Activated CD4-positive, alpha-beta T cell treated with anti-CD3 and anti-CD28 coated beads, Interleukin-2, amount 50 U/mL, for 16 hours (primary cell): ENCODE measurements around the gene ASCC3.
A peak's percentile ranks its signal among the peaks of the same experiment; 100 is the strongest.

Experiments
- DNase-seq: peaks from one replicate; pipeline ENCODE4 v3.0.0-alpha.2; 2020

The ASCC3 gene

GRCh38 chr6:100721256-100721655 lies 159.9 kb downstream of the ASCC3 start:
- DNase-seq: no peak

- DNase-seq: peak; percentile 2
Observed at GRCh38 chr6:100719883-100720682, 161.0 kb downstream of the ASCC3 start.

DNA sequence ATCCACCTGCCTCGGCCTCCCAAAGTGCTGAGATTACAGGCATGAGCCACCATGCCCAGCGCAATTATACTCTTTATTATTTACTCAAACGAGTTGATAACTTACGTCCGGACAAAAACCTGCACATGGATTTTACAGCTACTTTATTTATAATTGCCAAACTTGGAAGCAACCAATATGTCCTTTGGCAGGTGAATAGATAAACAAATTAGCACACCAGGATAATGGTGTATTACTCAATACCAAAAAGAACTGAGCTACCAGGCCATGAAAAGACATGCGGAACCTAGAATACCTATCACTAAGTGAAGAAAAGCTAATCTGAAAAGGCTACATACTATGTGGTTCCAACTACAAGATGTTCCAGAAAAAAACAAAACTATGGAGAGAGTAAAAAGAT lies 168.1 kb downstream of the ASCC3 start:
- DNase-seq: no peak

- no peak for DNase-seq
Observed at GRCh38 chr6:100706491-100706890, 174.6 kb downstream of the ASCC3 start.

GRCh38 chr6:100704961-100705360 lies 176.2 kb downstream of the ASCC3 start:
- no peak for DNase-seq

DNA sequence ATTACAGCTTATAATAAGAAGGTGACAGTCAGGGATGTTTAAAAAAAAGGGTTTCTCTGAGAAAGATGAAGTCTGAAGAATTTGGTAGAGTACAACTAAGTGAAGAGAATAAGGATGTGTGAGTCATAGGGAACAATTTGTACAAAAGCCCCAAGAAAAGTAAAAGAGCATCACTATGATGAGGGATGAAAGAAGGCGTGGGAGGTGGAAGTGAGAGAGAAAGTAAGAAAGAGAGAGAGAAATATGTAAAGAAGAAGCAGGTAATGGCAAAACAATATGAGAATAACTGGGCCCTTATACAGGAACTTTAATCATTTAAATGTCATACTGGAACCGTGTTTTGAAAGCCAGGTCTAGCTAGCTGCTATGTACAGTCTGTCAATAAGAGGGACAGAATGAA lies 179.4 kb downstream of the ASCC3 start:
- no peak for DNase-seq

- DNase-seq: no peak
Observed at GRCh38 chr6:100700009-100700408, 181.1 kb downstream of the ASCC3 start.

- DNase-seq: no peak
Observed at GRCh38 chr6:100695445-100695844, 185.7 kb downstream of the ASCC3 start.

GRCh38 chr6:100693249-100693927 lies 187.7 kb downstream of the ASCC3 start:
- no peak for DNase-seq

- DNase-seq: no peak
Observed at GRCh38 chr6:100691972-100692371, 189.2 kb downstream of the ASCC3 start.

GRCh38 chr6:100686216-100686615 lies 194.9 kb downstream of the ASCC3 start:
- DNase-seq: no peak

DNA sequence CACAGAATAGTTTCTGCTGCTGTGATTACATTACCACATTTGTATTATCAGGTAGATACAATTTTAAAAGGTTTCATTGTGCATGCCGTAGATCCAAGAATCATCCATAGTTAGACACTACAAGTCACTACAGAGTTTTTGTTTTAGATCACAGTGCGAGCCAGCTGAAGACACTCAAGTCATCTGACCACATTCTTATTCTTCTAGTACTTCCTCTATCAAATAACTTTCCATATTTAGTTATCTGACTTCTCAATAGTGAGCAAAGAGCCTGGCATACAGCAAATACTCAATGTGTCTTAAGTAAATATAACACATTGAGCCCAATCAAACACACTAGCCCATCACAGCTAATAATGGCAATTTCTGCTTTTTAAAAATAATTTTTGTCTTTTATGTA lies 195.4 kb downstream of the ASCC3 start:
- DNase-seq: no peak

DNA sequence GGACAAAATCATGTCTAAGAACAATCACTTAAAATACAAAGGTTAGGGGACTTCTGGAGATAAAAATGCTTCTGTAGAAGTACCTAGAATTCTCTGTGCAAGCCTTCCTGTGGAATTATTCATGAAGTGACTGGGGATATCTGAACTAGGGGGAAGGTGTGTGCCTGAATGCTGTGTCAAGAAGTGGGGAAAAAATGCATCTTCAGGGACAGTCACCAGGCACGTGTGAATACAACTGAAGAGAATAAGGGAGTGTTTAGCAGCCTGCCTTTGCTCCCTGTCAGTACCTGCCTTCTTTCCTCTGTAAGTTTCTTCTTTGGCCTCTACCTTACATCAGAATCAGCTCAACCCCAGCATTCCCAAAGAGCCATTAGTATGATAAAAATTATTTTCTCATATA lies 201.0 kb downstream of the ASCC3 start:
- no peak for DNase-seq

- no peak for DNase-seq
Observed at GRCh38 chr6:100678027-100678426, 203.1 kb downstream of the ASCC3 start.

GRCh38 chr6:100677240-100677639 lies 203.9 kb downstream of the ASCC3 start:
- DNase-seq: no peak

- DNase-seq: no peak
Observed at GRCh38 chr6:100673641-100674040, 207.5 kb downstream of the ASCC3 start.

DNA sequence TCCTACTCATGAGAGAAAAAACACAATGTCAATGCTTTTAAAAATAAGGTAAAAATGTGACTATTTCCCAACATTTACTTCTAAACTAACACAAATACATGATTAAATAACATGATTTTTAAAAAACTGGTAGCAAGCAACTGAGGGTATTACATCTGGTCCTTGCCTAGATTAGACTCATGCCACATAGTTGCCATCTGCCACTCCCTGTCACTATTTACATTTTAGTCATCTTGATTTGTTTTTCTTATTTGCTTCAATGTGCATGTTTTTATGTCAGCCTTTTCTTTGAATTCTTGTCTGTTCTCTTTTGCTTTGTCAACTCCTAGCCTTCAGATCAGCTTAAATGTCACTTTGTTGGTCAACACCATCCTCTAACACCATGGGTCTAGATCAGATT lies 209.4 kb downstream of the ASCC3 start:
- no peak for DNase-seq

- DNase-seq: no peak
Observed at GRCh38 chr6:100670056-100670455, 211.1 kb downstream of the ASCC3 start.

DNA sequence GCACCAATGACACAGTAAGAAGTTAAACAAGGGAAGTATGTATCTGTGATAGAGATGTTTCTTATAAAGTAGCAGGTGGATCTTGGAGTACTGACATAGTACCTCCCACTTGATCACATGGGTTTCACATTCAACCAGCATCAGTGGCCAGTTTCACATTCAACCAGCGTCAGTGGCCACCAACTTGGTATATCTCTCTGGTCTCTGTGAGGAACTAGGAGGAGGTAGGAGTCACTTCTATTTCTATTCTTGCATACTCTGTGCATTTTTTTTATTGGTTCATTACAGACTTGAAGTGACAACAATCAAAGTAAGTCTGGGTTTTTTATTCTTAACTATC lies 216.1 kb downstream of the ASCC3 start:
- peak; percentile 10 for DNase-seq

DNA sequence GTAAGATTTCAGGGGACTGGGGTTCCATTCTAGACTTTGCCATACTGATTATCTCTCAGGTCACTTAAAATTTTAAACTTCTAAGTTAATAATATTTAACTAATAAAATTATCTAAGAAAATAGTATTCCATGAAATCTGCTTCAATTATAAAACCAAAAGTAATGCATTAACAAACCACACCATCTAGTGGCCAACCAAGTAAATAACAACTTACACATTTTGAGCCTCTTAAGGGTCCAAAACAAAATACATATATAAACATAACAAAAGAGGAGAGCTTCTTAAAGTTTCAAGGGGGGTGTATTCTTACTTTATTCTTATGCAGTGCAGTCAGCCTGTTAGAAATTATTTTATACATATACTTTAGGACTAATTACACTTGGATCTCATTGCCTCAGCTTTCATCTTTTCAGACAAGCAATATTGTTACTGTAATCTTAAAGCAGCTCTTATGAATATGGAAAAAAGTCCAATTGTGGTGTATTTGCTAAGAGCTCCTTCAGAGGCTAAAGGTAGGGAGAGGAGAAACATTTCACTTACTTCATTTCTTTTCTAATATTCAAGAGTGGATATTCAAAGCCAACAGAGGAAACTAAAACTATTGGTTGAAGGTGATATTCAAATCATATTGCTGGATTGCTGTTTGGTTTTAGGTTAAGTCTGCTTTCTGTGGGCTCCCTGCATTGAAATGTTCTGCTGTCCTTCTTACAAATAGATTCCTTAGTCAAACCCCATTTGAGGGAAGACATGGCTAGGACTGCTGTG lies 216.7 kb downstream of the ASCC3 start:
- DNase-seq: peak; percentile 28

- DNase-seq: no peak
Observed at GRCh38 chr6:100663219-100663863, 217.8 kb downstream of the ASCC3 start.

DNA sequence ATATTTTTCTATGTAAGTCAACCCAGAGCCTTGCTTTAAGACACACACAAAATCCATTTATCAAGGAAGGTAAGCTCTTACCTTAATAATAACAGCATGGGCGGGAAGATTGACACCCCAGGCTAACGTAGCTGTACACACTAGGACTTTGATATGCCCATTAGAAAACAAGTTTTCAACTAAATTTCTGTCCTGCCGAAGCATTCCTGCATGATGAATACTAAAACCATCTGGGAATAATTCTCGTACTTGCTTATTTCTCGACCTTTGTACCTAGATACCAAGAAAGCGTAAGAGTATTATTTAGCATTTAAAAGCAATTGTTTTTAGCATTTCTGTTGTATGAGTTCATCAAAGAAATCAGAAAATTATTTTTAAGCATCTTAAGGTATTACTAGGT lies 218.9 kb downstream of the ASCC3 start:
- DNase-seq: no peak

DNA sequence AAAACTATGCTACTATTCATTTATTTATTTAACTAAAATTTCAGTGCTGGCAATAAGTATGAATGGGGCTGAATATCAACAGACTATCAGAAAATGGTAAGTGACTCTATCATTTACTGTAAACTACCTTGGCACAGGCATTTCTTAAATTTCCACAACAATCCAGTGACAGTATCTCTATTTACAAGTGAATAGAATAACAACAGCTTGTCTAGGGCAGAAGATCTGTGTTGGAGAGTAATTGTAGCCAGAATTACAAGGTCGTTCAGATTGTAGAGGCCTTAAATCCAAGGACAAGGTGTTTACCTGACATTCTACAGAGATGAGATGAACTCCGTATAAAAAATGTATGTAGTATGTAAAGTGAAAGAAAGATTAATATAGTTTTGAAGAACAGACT lies 222.6 kb downstream of the ASCC3 start:
- DNase-seq: no peak
